Mesenchymal stem cell (in vitro differentiated cells and primary cell): ENCODE results near the gene RBM43.

Experiments used
- DNase-seq: peaks from one replicate; pipeline ENCODE4 v3.0.0-alpha.2; 2013
- H2AFZ ChIP-seq: one replicate; pipeline ENCODE4 v1.6.1; 2013; ENCODE audit warnings: low read depth, mild to moderate bottlenecking, control low read depth, inconsistent platforms, low read length, moderate library complexity
- H2AK5ac ChIP-seq: 2 replicates; pipeline ENCODE4 v1.6.1; 2013; ENCODE audit warnings: low read length, moderate library complexity, mild to moderate bottlenecking, inconsistent platforms; ENCODE audit not compliant: severe bottlenecking
- H2BK120ac ChIP-seq: one replicate; pipeline ENCODE4 v1.6.1; 2013; ENCODE audit warnings: low read depth, mild to moderate bottlenecking, inconsistent platforms, low read length, moderate library complexity
- H2BK12ac ChIP-seq, 2 experiments: one replicate each; pipeline ENCODE4 v1.6.1; 2013; ENCODE audit warnings: inconsistent platforms in 2 of 2, low read length in 2 of 2, mild to moderate bottlenecking in 2 of 2, moderate library complexity in 2 of 2, control low read depth in 1 of 2
- H2BK15ac ChIP-seq: one replicate; pipeline ENCODE4 v1.6.1; 2013; ENCODE audit warnings: mild to moderate bottlenecking, low read depth, inconsistent platforms; ENCODE audit not compliant: poor library complexity, severe bottlenecking
- H2BK5ac ChIP-seq: 2 replicates; pipeline ENCODE4 v1.6.1; 2013; ENCODE audit warnings: low read depth, mild to moderate bottlenecking, low read length, control low read depth, inconsistent platforms; ENCODE audit not compliant: poor library complexity, severe bottlenecking
- H3K14ac ChIP-seq, 2 experiments: one replicate each; pipeline ENCODE4 v1.6.1; 2013; ENCODE audit warnings: inconsistent platforms in 2 of 2, low read length in 2 of 2, control low read depth in 1 of 2, mild to moderate bottlenecking in 1 of 2, moderate library complexity in 1 of 2
- H3K18ac ChIP-seq, 2 experiments: one replicate each; pipeline ENCODE4 v1.6.1; 2013; ENCODE audit warnings: inconsistent platforms in 2 of 2, low read length in 2 of 2, control low read depth in 1 of 2, low read depth in 1 of 2, mild to moderate bottlenecking in 1 of 2
- H3K23ac ChIP-seq, 2 experiments: one replicate each; pipeline ENCODE4 v1.6.1; 2013; ENCODE audit warnings: inconsistent platforms in 2 of 2, low read length in 2 of 2, mild to moderate bottlenecking in 2 of 2, moderate library complexity in 2 of 2, control low read depth in 1 of 2
- H3K27ac ChIP-seq: 2 replicates; pipeline ENCODE4 v1.5.1; 2013; ENCODE audit warnings: mild to moderate bottlenecking, moderate library complexity, low read length, control low read depth, inconsistent platforms; ENCODE audit not compliant: poor library complexity, severe bottlenecking
- H3K27me3 ChIP-seq, 2 experiments: 2 replicates each; pipeline versions ENCODE4 v1.6.1 to v1.7.0; 2013; ENCODE audit warnings: low read length in 2 of 2, mild to moderate bottlenecking in 2 of 2, moderate library complexity in 2 of 2, control low read depth in 1 of 2, inconsistent platforms in 1 of 2; ENCODE audit not compliant: control insufficient read depth in 1 of 2, insufficient read depth in 1 of 2
- H3K36me3 ChIP-seq, 2 experiments: 2 replicates each; pipeline versions ENCODE4 v1.6.1 to v1.7.0; 2013; ENCODE audit warnings: low read length in 2 of 2, control low read depth in 1 of 2, inconsistent platforms in 1 of 2, low read depth in 1 of 2, mild to moderate bottlenecking in 1 of 2; ENCODE audit not compliant: insufficient read depth in 2 of 2, control insufficient read depth in 1 of 2
- H3K4ac ChIP-seq, 2 experiments: one replicate each; pipeline ENCODE4 v1.6.1; 2013; ENCODE audit warnings: inconsistent platforms in 2 of 2, low read length in 2 of 2, mild to moderate bottlenecking in 2 of 2, moderate library complexity in 2 of 2, control low read depth in 1 of 2, low read depth in 1 of 2
- H3K4me1 ChIP-seq: 2 replicates; pipeline ENCODE4 v1.6.1; 2013; ENCODE audit warnings: low read depth, low read length, control low read depth; ENCODE audit not compliant: control insufficient read depth, insufficient read depth
- H3K4me2 ChIP-seq: 2 replicates; pipeline ENCODE4 v1.6.1; 2013; ENCODE audit warnings: low read length, mild to moderate bottlenecking, inconsistent platforms; ENCODE audit not compliant: poor library complexity, severe bottlenecking
- H3K4me3 ChIP-seq, 2 experiments: 2 replicates each; pipeline versions ENCODE4 v1.5.1 to v1.7.0; 2013; ENCODE audit warnings: low read length in 2 of 2, mild to moderate bottlenecking in 2 of 2, control low read depth in 1 of 2, low read depth in 1 of 2; ENCODE audit not compliant: insufficient read depth in 1 of 2
- H3K79me1 ChIP-seq: replicated peaks from 2 replicates; pipeline ENCODE4 v1.6.1; 2013; ENCODE audit warnings: mild to moderate bottlenecking, control low read depth, low read length, inconsistent platforms; ENCODE audit not compliant: poor library complexity, severe bottlenecking
- H3K9ac ChIP-seq: 2 replicates; pipeline ENCODE4 v1.7.0; 2013; ENCODE audit warnings: mild to moderate bottlenecking, low read length, moderate library complexity
- H3K9me3 ChIP-seq: 2 replicates; pipeline ENCODE4 v1.7.0; 2013; ENCODE audit warnings: mild to moderate bottlenecking, low read length; ENCODE audit not compliant: control insufficient read depth
- H4K8ac ChIP-seq: one replicate; pipeline ENCODE4 v1.6.1; 2013; ENCODE audit warnings: inconsistent platforms, mild to moderate bottlenecking, low read length, moderate library complexity
- H4K91ac ChIP-seq: one replicate; pipeline ENCODE4 v1.6.1; 2013; ENCODE audit warnings: mild to moderate bottlenecking, low read length, inconsistent platforms
- WGBS: methylation state at CpG from one replicate; pipeline ENCODE4 v1.1.7; 2013; ENCODE audit warnings: mixed read lengths; 5-methylcytosine and 5-hydroxymethylcytosine counted together

Gene RBM43

DNA sequence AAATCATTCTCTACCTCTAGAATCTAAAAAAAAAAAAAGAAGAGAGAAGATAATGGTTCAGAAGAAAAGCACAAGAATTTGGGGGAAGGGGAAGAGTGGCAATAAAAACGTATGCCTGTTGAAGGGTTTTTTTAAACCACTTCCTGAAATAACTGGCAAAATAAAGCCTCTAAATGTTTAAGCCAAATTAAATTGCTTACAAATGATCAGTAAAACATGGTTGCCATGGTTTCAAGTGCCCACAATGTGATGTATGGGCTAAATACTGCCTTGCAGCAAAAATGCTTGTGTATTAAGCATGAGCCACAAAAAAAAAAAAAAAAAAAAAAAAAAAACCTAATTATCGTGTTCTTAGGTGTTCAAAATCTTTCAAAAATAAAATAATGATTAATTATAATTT lies 60.8 kb downstream of the RBM43 start:
- no peak for DNase-seq
- H3K9me3 ChIP-seq = no peaks in the 10 kb centered on the region
- H3K36me3 ChIP-seq = no peaks in the 10 kb centered on the region
- H2AK5ac ChIP-seq = no peak overlapping the region
- H4K91ac ChIP-seq = no peak overlapping the region
- H3K23ac ChIP-seq = no peak overlapping the region
- no CpG with 5 or more reads among the region's 2 CpGs for WGBS
- no peak overlapping the region for H2BK12ac ChIP-seq
- no peak overlapping the region for H2AFZ ChIP-seq
- H3K18ac ChIP-seq = no peak overlapping the region
- no peaks in the 10 kb centered on the region for H3K4me1 ChIP-seq
- H2BK120ac ChIP-seq = no peak overlapping the region
- no peak overlapping the region for H3K9ac ChIP-seq
- no peak overlapping the region for H3K14ac ChIP-seq
- no peak overlapping the region for H3K27ac ChIP-seq
- H2BK15ac ChIP-seq = no peak overlapping the region
- no peak overlapping the region for H3K4me2 ChIP-seq
- H4K8ac ChIP-seq = no peak overlapping the region
- no peak overlapping the region for H3K4me3 ChIP-seq
- H3K79me1 ChIP-seq = no peaks in the 10 kb centered on the region
- no peak overlapping the region for H3K4ac ChIP-seq
- H2BK5ac ChIP-seq = no peak overlapping the region
- H3K27me3 ChIP-seq = no peaks in the 10 kb centered on the region

DNA sequence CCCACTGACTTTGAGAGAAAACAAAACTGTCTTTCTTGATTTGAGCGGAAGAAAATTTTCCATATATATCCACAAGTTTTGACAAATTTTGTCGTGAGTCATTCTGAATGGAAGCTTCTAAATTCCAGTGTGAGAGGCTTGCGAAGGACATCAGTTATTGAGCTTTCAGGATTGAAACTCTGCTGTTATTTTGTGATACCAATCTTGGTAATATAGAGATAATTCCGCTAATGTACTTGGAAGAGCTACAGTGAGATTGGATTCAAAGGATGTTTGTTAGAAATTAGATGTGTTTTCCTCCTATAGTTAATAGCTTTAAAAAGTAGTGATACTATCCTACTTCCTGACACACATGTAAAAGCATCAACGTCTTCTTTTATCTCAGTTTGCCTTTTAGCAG lies 61.4 kb downstream of the RBM43 start:
- Histone ChIP-seq H4K8ac (no peak overlapping the region), H3K4me1 (no peaks in the 10 kb centered on the region), H2AFZ (no peak overlapping the region), H2BK12ac (no peak overlapping the region), H3K4me3 (no peak overlapping the region), H2BK120ac (no peak overlapping the region), H2BK5ac (no peak overlapping the region), H4K91ac (no peak overlapping the region), H3K27ac (no peak overlapping the region), H3K27me3 (no peaks in the 10 kb centered on the region), H3K9ac (no peak overlapping the region), H3K36me3 (no peaks in the 10 kb centered on the region), H2AK5ac (no peak overlapping the region), H3K9me3 (no peaks in the 10 kb centered on the region), H3K18ac (no peak overlapping the region), H3K14ac (no peak overlapping the region), H3K4ac (no peak overlapping the region), H3K4me2 (no peak overlapping the region), H3K23ac (no peak overlapping the region), H3K79me1 (no peaks in the 10 kb centered on the region), H2BK15ac (no peak overlapping the region)
- DNase-seq = no peak
- 96% methylated on average over 3 of the region's 5 CpGs for WGBS

DNA sequence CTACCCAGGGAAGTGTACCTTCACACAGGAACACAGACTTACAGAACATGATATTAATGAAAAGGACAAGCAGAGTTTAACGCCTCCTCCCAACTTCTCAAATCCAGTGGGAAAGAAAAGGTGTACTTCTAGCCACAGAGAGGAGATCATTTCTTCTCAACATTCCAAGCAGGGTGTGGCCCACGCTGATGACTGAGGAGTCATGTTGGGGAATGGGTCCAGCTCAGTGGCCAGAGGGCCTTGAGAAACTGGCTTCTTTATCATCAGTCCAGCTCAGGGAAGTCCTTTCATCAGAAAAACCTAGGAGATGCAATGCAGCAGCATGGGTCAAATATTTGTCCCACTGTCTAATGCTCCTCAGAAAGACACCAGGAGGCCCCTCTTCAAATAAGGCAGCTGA lies 63.0 kb downstream of the RBM43 start:
- Histone ChIP-seq H3K4me3 (no peak overlapping the region), H3K79me1 (no peaks in the 10 kb centered on the region), H2BK12ac (no peak overlapping the region), H3K23ac (no peak overlapping the region), H3K18ac (no peak overlapping the region), H3K9ac (no peak overlapping the region), H3K27ac (no peak overlapping the region), H4K8ac (no peak overlapping the region), H4K91ac (no peak overlapping the region), H2BK120ac (no peak overlapping the region), H3K14ac (no peak overlapping the region), H3K4me1 (no peaks in the 10 kb centered on the region), H3K36me3 (no peaks in the 10 kb centered on the region), H3K9me3 (no peaks in the 10 kb centered on the region), H2AFZ (no peak overlapping the region), H3K4me2 (no peak overlapping the region), H2BK15ac (no peak overlapping the region), H2AK5ac (no peak overlapping the region), H3K27me3 (no peaks in the 10 kb centered on the region), H2BK5ac (no peak overlapping the region), H3K4ac (no peak overlapping the region)
- WGBS = 100% methylated on average over 2 of the region's 2 CpGs
- no peak for DNase-seq
